Stimulated activated CD4-positive, alpha-beta T cell treated with anti-CD3 and anti-CD28 coated beads, Interleukin-12 subunit alpha, Interleukin-12 subunit beta, amount 100 ng/mL, for 24 hours (primary cell): Measurements from ENCODE around the gene CRIM1.

Source experiments
- DNase-seq, 2 experiments: peaks; one replicate each; pipeline ENCODE4 v3.0.0-alpha.2; 2020; ENCODE audit warnings: low read depth in 2 of 2

CRIM1 gene

DNA sequence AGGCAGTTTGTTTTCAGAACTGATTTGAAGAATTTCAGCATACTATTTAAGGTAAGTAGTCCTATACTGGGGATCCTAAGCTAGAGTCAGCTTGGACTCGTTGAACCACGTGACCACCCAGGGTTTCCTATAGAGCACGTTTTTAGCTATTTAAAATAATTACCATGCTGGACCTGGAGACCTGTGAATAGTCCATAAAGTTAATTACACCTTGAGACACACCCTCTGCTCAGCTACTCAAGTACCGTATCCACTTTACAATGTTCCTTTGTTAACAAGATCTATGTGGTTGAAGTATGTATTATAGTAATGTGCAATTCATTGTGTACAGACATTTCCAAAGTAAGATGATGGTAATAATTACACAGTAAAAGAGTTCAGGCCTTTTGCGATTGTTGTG lies 67.6 kb downstream of the CRIM1 start:
- DNase-seq = no peak

DNA sequence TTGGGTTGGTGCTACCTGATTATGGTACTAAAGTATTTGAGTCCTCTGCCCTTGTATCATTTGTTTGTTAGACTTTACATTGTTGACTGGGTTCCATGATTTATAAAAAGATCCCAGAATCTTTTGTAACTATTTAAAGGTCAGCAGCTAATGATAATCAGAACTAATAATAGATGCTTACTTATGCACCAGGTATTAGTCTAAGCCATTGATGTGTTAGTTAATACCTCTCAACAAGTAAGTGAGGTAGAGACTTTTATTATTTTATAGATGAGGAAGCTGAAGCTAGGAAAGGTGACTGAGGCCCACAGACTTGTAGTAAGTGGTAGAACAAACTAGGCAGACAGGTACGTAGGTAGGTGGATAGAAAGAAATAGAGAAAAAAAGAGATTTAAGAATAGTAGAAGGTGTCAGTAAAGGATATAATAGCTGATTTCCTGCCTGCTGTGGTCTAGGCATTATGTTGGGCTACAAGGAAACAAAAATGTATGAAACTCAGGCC lies 68.1 kb downstream of the CRIM1 start:
- DNase-seq = no peak

DNA sequence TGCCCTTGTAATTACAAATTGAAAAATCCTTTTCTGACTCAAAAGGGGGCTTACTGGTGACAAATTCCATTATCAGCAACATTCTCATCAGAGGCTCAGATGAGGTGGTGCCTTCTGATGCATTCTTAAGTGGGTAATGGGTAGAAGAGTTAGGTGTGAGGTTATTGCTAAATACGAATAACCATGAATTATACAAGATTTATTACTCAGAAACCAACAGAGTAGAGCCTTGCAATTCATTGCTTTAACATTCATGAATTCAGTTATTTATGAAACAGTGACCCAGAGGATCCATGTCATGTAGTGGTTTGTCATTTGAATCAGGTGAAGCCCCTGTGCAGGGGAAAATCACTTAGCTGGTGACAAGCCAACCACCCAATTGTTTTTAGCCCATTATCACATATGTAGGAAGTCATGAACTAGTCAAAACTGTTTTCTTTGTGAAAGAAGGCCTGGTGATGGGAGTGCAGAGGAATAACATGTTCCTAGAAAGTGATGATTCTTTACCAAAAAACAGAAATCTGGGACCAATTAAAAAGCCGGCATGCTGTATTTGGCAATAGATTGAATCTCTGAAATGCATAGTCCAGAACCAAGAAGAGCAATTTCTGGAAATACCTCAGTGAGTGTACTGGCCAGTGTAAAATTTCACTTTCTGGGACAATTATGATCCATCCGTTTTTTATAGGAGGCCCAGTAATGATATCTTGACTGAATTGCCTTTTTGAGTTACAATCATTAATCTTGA lies 70.2 kb downstream of the CRIM1 start:
- DNase-seq = no peak

DNA sequence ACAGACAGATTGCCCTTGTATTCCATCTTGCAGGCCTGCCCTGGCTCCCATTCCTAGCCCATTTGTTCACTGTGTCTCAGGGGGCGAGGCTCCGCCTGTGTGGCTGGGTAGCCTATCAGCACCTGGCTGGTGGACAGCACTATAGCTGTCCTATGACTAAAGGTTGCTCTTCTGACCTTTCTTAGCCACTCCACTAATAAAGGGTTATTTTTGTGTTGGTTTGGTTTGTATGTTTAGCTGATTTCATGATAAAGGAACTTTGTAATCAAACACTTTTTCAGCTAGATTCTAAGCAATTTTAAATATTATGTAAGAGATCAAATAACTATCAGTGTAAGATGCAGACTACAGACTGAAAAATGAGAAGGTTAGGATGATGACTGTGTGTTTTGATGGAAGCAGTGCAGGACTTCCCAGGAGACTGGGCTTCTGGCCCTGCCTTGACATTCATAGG lies 72.2 kb downstream of the CRIM1 start:
- DNase-seq = no peak

DNA sequence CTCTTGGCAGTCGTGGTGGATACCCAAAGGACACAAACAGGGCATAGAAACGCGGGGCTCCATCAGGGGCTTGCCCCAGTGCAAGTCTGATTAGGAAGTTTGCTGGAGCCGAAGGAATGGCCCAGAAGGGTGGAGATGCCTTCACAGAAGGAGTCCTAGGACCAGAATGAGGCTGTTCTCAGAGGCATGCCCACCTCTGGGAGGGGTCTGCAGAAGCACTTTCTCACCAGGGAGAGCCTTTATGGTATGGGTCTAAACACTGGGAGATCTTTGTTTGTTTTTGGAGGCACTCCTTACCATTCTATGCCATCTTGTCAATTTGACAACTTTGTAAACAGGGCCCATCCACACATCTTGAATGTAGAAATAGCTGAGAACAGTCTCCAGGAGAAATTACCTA lies 75.0 kb downstream of the CRIM1 start:
- no peak for DNase-seq

DNA sequence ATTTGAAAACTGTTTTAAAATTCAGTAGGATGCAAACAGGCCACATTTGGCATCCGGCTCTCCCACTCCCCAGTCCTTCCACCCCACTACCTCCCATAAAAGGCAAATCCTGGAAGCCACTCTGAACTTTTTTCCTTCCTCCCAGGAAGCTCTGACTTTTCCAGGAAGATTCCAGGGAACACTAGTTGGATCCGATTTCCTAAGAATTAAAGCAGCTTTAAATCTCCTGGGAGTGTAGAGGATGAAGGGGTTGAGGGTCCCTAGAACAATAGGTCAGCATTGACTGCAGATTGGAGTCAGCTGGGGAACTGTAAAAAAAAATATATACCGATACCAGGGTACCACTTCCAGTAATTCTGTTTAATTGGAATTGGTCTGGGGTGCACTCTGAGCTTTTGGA lies 76.9 kb downstream of the CRIM1 start:
- no peak for DNase-seq

DNA sequence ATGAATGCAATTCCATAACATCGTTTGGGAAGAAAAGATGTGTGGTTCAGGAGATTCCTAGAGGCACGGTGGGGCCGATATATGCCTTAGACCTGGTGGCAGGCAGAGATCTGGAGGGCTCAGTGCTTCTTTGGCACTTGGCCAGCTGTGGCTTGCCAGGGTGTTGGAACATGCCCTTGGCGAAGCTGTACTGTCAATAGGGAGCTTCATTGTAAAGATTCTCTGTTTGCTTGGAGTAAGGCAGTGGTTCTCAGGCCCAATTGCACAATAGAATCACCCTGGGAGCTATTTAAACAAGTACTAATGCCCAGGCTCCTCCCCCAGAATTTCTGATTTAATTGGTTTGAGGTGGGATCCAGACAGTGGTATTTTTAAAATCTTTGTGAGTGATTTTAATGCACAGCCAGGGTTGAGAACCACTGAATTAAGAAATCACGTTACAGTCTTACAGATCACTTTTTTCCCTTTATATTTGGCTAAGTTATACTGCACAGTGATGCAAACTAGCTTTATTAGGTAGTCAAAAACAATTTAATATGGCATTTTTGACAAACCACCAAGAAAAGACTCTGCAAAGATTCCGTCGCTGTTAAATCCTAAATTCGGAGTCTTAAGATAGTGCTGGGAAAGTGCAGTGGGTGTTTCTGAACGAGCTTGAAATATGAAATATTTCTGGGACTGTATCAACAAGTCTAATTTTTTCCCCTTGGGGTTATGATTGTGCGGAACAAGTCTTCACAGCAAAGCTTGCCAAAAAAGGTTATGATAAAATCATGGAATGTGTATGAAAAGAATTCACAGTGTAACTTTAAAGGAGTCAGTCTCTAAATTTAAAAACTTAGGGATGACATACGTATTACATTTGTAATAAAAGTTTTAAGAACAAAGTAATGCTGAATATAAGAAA lies 78.0 kb downstream of the CRIM1 start:
- DNase-seq = no peak

DNA sequence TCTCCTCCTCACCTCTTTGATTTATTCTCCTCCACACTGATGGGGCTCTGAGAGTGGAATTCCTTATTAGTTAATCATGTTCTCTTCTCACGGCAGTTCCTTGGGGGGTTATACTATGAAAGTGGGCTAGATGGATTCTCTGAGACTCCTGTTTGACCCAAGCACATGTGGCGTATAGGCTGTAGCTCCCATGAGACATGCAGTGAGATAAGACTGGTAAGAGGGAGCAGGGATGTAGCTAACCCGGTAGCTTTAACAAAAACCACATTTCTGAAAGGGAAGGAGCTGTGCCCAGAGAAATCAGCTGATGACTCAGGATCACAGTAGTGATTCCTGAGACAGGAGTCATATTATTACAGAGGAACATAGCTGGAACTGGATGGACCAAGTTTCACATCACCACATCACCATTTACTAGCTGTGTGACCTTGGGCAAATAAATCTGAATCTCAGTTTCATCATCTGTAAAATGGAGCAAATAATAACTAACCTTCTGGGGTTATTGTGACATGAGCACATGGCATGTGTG lies 82.9 kb downstream of the CRIM1 start:
- no peak for DNase-seq

DNA sequence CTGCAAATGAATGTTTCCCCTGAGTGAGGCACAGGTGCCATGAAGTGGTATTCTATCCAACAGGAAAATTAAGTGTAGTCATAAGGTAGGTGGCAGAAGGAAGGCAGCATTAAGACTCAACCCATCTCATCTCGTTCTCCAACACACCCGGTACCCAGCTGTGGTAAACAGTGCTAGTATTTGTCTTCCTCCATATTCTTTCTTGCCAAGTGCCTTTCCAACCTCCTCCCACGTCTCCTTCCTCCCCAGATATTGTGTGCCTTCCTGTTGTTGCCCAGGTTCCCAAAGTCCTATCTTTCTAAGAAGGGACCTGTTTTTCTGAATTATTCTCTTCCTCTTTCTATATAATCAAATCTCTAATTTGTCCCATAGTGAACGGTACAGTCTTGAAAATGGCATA lies 83.5 kb downstream of the CRIM1 start:
- no peak for DNase-seq

DNA sequence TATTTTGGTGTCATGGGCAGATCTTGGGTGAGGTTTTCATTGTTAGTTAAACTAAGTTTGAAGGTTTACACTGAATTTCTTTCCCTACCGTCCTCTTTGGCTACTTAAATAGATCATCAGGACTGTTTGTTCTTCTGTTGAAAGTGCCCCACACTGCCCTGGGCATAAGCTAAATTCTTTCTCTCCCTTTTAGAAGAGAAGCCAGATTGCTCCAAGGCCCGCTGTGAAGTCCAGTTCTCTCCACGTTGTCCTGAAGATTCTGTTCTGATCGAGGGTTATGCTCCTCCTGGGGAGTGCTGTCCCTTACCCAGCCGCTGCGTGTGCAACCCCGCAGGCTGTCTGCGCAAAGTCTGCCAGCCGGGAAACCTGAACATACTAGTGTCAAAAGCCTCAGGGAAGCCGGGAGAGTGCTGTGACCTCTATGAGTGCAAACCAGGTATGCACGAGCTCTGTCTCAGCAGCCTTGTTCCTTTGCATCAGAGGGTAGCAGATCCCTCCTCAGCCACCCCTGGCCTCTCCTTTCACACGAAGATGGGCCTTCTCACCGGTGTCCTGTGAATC lies 85.6 kb downstream of the CRIM1 start:
- DNase-seq = no peak

DNA sequence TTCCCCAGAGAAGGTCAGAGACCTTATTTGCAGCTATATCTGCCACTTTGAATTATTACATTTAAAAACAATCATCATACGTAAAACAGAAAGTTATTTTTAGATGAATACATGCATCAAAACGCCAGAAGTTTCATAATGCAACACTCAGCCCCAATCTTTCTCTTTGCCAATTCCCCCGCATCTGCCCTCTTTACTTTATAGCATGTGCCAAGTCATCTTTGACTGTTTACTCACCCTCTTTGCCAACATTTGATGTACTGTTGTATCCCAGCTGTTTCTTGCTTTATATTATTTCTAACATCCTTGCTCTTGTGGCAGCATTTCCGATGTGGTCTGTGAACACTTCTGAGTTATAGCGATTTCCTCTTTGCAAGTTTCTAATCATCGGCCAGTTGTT lies 86.2 kb downstream of the CRIM1 start:
- DNase-seq = no peak

DNA sequence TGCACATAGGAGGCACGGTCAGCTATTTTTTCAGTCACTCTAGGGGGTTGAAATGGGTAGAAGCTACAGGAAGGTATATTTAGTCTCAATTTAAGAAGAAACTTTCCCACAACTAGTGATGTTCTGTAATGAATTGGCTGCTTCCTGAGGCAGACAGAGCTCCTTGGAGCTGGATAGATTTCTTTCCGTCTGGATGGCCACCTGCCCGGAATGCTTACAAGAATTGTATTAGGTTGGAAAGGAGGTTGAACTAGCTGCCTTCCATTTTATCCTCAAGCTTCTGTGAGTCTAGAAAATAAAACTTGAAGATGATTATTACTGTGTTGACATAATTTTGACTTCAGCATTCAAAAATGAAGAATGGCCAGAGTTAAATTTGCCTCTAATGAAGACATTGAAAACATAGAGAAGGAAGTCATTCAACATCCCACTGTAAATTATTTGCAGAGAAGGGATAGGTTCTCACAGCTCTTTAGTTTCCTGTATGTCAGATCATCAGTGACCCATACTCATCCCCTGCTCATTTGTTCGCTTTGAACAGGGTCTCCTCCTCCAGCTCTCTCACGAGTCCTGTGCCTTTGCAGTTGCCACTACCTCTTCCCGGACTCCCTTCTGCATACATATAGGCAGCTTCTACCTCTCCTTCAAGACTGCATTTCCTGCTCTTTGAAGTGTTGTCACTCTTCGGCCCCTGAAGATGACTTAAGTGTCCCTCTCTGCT lies 88.8 kb downstream of the CRIM1 start:
- no peak for DNase-seq

DNA sequence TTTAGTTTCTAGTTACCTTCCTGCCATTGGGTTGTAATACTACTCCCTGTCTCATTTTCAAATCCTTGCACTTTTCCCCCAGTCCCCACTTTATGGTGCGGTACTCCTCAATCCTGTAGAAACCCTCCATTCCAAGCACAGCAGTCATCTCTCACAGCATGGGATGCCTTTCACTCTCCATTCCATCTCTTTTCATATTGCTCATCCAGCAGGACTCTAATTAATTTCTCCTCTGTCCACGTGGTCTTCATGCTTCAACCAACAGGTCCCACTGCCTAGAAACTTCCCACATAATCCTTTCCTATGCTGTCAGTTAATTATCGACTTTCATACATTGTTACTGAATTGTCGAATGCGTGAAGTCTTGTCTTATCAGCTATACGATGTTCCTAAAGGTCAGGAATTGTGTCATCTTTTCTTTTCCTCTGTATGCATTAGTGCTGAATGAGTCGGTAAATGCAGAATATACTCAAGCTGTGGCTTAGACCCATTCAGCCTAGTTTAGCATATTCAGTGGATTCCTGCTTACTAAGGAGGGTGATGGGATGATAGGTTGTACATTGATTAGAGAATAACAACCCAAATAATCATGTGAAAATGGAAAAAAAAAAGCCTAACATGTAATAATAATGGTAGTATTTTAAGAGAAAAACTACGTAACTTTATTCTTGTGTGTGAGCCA lies 89.7 kb downstream of the CRIM1 start:
- no peak for DNase-seq

DNA sequence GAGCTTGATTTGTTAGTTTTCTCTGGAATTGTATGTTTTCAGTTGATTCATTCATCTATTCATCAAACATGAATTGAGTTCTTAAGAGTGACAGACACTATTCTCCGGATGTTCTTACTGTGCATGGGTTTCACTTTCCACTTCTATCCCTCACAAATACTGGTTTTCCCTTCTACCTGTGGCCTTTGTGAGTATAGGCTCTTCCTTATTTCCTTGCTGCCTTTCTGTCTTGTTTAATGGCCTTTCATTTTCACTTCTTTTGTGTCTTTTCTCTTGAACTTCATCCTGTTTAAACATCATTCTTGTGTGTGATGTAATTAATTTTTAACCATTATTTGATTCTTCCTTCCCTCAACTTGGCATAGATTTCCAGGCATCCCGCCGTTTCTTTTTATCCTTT lies 90.7 kb downstream of the CRIM1 start:
- DNase-seq = no peak

DNA sequence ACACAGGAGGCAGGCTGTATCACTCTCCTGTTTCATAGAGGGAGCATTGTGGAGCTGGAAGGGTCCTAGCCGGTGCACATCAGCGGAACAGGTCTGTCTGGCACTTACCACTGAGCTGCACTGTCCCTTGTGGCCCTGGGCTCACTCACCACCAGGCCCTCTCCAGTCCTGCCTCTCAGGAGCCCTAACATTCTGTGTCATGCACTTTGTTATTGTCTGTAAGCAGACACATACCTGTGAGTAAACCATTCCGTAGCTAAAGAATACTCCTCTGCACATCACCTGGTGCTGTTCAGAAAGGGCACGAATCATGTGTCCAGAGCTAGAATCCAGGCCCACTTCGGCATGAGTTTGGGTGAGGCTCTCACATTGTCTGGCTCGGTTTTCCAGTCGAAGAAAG lies 93.6 kb downstream of the CRIM1 start:
- no peak for DNase-seq

DNA sequence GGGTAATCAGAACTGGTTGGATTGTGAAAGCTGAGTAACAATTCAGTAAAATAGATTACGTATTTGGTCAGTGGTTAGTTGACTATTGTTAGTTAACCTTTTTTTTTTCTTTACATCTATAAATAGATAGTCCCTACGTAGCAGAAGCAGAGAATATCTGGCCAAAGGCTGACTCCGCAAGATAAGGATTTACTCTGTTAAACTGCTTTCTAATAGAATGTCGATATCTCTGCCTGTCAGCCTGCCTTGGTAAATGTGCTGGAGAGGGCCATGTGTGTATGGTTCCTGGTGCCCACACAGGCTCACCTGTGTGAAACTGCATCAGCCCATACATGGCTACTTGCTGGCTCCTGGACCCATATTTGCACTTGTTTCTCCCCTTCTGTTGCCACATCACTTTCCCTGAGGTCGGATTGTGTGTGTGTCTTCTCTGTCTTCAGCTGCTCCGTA lies 94.4 kb downstream of the CRIM1 start:
- DNase-seq = no peak

DNA sequence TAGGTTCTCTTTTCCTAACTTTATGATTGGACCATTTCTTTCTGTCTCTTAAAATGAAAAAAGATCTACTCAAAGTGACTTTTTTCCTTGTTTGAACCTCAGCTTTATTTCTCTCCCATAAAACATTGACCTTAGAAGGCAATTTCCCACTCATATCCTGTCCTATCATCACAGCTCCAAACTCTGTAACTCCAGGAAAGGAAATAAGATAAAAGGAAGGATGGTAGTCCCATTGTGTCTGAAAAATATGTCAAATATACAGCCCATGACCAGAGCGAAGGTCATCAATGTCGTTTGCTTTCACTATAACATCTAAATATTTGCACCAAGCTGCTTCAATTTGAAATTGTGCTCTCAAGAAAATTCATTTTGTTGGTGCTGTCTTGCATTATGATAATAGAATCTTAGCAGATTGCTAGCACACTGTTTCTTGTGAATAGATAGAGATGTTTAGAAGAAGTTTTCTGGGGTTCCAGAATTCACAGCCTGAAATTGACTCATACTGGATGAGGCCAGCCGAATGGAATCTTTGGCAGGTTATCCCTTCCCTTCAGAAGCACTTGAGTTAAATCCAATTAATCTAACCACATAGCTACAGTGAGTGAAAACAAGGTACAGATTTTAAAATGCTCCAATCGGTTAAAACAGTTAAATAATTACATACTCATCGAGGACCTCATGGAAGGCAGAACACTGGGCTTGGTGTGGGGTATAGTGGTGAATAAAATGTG lies 95.1 kb downstream of the CRIM1 start:
- DNase-seq = no peak

DNA sequence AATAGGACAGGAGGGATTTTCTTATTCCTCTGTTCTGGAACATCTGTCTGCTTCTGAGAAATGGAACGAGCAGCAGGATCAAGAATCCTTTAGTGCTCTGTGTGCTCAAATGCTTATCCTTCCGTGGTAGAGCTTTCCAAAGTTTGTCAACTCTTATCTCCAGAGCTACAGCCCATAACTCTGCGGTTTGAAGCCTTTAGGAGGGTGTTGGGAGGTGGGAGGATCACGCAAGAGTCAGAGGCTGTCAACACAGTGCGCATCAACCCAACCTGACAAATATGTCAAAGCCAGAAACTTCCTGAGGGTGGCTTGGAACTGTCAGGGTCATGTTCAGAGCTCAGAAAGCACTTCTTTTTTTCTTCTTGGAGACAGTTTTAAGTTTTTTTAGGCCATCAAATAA lies 95.9 kb downstream of the CRIM1 start:
- DNase-seq = no peak

DNA sequence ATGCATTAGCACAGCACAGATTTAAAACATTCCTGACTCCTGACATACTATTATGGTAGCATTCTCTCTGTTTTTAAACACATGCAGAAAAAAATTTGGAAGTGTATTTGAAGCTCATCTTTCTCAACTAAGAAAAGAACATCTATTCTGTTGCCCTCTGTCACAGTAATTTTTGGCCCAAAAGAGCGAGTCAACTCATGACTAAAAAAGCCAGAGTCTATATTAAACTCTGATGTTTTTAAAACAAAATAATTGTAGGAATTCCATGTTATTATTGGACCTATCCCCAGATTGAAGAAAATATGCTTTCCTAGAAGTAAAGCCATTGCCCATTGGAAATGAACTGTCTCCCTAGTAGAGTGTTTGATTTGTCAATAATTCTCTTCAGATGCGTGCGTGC lies 96.7 kb downstream of the CRIM1 start:
- no peak for DNase-seq

DNA sequence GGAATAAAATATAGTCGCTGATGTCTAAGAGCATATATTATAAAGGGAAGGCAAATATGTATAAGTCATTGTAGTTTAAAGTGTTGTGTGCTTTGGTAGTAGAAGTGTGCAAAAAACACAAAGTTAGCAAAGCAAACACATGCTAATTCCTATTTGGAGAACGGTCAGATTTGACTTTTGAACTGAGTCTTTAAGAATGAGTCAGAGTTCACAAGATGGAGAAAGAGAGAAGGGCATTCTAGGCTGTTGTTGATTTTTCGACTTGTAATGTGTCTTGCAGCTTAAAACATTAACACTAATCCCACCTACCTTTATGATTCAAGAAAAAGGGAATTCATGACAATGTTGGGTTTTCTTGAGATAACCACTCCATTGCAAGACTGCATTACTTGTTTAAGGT lies 98.1 kb downstream of the CRIM1 start:
- DNase-seq = no peak
